ENCODE measurements around the gene DCAF6.

DCAF6 gene

DNA sequence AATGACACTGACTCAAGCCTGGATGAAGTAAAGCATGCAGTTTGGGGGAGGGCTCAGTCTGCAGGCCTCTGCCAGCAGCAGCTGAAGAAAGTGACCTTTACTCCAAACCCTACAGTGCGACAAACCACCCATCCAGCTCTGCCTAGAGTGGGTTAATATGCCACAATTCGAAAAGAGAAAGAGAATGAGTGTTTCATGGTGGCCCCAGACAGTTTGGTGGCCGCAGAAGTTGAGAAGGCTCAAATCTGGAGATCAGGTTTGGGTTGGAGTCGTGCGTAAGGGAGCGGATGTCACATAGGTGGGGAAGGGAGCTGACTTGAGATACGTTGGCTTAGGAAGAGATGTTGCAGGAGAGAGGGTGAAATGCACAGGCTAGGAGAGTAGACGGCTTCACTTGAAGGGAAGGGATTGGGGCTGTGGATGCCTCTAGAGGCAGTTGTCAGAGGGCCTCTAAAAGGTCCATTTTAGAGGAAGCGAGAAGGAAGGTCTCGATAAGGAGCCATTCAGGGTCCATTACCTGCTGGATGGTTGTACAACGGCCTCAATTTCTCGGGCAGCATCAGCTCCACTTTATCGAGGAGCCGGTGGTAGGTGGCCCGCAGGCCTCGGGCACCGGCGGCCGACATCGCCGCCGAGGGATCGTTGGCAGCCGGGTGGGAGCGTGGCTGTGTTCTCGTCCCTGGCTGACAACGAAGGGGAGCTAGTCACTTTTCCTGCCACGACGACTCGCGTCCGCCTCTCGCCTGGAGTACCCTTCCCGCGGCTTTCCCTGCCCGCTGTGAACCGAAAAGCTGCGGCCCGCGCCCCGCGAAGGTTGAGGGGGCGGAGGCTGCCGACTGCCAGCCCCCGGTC lies 1.0 kb upstream of the DCAF6 start:
- ChIA-PET POLR2A (interaction anchor here (1.2 to 1.6 kb wide), 2 partner anchors 8 to 12 kb away, joined by 3 to 4 read pairs; no protein-coding TSS in a partner anchor), CTCF (interaction anchor here (1.0 to 2.8 kb wide), 3 partner anchors 20 to 147 kb away, joined by 3 to 8 read pairs (median 3); no protein-coding TSS in a partner anchor)
- TF ChIP-seq, protein P1, sequence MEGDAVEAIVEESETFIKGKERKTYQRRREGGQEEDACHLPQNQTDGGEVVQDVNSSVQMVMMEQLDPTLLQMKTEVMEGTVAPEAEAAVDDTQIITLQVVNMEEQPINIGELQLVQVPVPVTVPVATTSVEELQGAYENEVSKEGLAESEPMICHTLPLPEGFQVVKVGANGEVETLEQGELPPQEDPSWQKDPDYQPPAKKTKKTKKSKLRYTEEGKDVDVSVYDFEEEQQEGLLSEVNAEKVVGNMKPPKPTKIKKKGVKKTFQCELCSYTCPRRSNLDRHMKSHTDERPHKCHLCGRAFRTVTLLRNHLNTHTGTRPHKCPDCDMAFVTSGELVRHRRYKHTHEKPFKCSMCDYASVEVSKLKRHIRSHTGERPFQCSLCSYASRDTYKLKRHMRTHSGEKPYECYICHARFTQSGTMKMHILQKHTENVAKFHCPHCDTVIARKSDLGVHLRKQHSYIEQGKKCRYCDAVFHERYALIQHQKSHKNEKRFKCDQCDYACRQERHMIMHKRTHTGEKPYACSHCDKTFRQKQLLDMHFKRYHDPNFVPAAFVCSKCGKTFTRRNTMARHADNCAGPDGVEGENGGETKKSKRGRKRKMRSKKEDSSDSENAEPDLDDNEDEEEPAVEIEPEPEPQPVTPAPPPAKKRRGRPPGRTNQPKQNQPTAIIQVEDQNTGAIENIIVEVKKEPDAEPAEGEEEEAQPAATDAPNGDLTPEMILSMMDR (IDR thresholded peaks at IDR 0.05; ENCODE audit: control extremely low read depth, extremely low read depth, low read depth, missing control alignments), result no peak
- DNase-seq (ENCODE audit: extremely low spot score), result peak; percentile 19

DNA sequence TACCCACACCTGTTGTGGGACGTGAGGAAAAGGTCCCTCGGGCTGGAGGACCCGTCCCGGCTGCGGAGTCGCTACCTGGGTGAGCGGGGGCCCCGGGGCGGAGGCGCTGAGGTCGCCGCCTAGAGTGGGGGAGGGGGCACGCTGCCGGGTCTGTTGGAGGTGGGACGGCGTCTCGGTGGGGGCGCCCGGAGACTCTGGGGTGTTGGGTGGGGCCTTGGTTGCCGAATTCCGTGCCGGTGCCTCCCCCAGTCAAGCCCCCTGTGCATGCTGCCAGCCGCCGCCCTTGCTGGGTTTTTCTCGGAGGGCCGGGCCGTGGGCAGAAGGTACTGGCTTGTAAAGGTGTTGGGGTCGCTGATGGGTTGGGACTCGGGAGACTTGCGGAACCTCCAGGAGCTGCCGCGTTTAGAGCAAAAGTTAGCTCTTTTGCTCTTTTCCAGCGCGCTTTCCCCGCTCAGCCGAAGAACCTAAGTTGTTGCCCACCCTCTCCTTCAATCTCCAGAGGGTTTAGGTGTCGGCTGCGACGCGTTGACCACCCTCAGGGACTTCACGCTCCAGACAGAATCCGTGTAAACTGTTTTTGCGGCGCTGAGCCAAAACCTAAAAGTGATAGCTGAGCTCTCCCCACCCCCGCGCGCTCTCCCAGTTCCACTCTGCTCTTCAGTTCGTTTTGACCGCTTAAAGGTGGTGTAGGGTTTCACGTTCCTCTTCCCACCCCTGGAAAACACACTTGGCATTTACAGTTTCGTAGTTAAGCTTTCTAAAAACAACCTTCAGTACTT lies 636 bp downstream of the DCAF6 start, which contains the start of gene MPC2:
Gene MPC2, minus strand, starts transcription at position 143 of the 779 bp plus-strand sequence. CDS start 1,231 bp downstream, outside the sequence.
- ChIA-PET POLR2A (no interaction called here), CTCF (interaction anchor here (1.1 to 2.8 kb wide), 5 partner anchors 9 to 145 kb away, joined by 3 to 8 read pairs (median 4); no protein-coding TSS in a partner anchor)
- peak; percentile 63 for DNase-seq (ENCODE audit: extremely low spot score)
- TF ChIP-seq, protein P1 (IDR thresholded peaks at IDR 0.05; ENCODE audit: control extremely low read depth, extremely low read depth, low read depth, missing control alignments), result no peak

DNA sequence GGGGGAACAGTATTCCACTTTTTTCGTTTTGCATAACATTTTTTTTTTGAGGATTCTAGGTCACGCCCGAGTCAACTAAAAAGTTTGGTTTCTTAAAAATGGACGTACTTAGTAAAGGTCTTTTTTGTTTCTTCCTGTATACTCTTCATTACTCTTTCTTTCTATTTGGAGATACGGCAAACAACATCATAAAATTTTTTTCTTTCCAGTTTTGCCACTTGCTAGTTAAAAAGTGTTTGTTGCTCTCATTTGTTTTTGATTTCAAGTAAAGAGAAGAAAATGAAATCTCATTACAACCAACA lies 1.2 kb downstream of the DCAF6 start:
- DNase-seq (ENCODE audit: extremely low spot score), result no peak
- ChIA-PET CTCF (interaction anchor here (1.1 to 1.9 kb wide), 3 partner anchors 10 to 144 kb away, joined by 4 to 5 read pairs (median 4); no protein-coding TSS in a partner anchor), POLR2A (no interaction called here)
- TF ChIP-seq, protein P1 (IDR thresholded peaks at IDR 0.05; ENCODE audit: control extremely low read depth, extremely low read depth, low read depth, missing control alignments), result no peak

DNA sequence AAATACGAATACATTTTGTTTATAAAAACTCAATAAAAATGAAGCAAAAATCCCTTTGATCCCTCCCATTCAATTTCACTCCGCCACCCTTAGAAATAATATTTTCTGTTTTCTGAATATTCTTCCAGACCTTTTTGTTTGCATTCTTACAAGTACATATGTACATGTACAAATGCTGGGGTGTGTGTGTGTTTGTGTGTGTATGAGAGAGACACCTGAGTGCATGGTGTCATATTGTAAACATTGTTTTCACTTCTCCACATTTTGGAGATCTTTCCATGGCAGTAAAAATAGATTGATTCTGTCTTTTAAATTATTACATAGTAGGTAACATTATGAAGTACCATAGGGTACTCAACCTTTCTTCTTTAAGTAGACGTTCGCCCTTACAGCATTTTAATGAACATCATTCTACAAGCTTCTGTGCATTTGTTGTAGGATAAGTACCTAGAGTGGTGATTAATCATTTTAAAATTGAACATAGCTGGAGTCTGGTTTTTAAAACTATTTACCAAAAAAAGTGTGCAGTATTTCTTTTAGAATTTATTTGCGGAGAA lies 1.7 kb downstream of the DCAF6 start:
- ChIA-PET CTCF (interaction anchor here (1.0 to 1.9 kb wide), 4 partner anchors 10 to 144 kb away, joined by 3 to 5 read pairs (median 4); no protein-coding TSS in a partner anchor), POLR2A (no interaction called here)
- DNase-seq (ENCODE audit: extremely low spot score), result no peak
- TF ChIP-seq, protein P1 (IDR thresholded peaks at IDR 0.05; ENCODE audit: control extremely low read depth, extremely low read depth, low read depth, missing control alignments), result no peak

DNA sequence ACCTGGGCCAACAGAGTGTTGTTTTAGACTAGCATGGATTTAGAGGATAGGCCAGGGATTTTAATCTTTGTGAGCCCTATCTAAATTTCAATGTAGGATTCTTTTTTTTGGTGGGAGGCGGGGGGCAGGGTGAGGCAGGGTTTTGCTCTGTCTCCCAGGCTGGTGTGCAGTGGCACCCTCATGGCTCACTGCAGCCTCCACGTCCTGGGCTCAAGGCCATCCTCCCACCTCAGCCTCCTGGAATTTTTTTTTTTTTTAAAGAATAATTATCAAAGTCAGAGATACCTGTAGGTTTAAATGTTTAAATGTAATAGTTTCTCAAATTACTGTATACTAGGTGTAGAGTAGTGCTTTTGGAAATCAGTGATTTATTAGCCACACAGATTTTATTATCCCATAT lies 3.8 kb downstream of the DCAF6 start:
- POLR2A ChIA-PET, result no interaction called here
- DNase-seq (ENCODE audit: extremely low spot score), result no peak
- CTCF ChIA-PET, result interaction anchor here (0.8 to 0.9 kb wide), 2 partner anchors 32 to 142 kb away, joined by 3 read pairs; no protein-coding TSS in a partner anchor
- TF ChIP-seq, protein P1 (IDR thresholded peaks at IDR 0.05; ENCODE audit: control extremely low read depth, extremely low read depth, low read depth, missing control alignments), result no peak

DNA sequence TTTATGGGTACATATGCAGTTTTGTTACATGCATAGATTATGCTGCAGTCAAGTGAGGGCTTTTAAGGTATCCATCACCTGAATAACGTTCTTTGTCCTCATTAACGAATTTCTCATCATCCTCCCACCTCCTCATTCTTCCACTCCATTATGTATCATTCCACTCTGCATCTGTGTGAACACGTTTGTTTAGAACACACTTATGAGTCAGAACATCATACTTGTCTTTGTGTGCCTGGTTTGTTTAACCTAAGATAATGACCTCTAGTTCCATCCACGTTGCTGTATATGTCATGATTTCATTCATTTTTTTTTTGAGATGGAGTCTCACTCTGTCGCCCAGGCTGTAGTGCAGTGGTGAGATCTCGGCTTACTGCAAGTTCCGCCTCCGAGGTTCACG lies 7.1 kb downstream of the DCAF6 start:
- POLR2A ChIA-PET, result no interaction called here
- CTCF ChIA-PET, result no interaction called here
- no peak for DNase-seq (ENCODE audit: extremely low spot score)
- TF ChIP-seq, protein P1 (IDR thresholded peaks at IDR 0.05; ENCODE audit: control extremely low read depth, extremely low read depth, low read depth, missing control alignments), result no peak

Measured in GM10248 (cell line).